AG09319 (cell line): ENCODE data around the gene OLFML2B.
"Not testable (repeated sequence)": the region's sequence is repeated elsewhere in the genome, so short reads cannot be mapped to it uniquely, and the experiment has no call there.

Experiments used
- DNase-seq: peaks from one replicate; pipeline ENCODE4 v3.0.0-alpha.2; 2010; ENCODE audit warnings: low read depth; ENCODE audit errors: extremely low read depth
- CTCF ChIP-seq: IDR thresholded peaks from 2 replicates; pipeline ENCODE4 v1.5.1; 2011; ENCODE audit warnings: low read depth, mild to moderate bottlenecking, inconsistent platforms, low read length, moderate library complexity

OLFML2B gene

DNA sequence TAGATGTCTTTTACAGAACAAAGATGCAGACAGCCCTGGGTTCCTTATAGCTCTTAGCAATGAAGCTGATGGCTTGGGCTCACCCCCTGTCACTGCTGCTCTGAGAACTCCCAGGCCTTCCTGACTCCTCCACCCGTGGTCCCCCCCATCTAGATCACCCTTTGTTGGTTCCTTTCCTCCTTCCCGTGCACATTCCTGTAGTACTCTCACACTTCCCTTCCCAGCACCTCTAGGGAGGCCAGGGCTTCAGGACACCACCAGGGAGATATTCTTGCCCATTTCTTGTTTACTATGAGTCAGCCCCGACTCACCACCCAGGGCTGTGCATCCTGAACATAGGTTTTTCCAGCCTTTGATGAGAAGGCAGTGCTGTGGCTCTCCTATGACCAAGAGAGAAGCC is 31.4 kb upstream of the OLFML2B start:
- DNase-seq = no peak
- no peak for TF ChIP-seq CTCF

DNA sequence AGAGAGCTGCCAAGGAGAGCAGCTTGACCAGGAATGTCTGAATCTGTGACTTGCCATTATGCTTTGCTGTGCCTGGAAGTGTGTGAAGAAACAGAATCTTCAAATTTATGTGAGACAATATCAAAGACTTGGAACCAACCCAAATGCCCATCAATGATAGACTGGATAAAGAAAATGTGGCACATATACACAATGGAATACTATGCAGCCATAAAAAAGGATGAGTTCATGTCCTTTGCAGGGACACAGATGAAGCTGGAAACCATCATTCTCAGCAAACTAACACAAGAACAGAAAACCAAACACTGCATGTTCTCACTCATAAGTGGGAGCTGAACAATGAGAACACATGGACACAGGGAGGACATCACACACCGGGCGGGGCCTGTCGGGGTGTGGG is 30.3 kb upstream of the OLFML2B start:
- DNase-seq = not testable (repeated sequence)

- TF ChIP-seq CTCF = no peak
- DNase-seq = no peak
Observed at GRCh38 chr1:162046921-162047320, 23.3 kb upstream of the OLFML2B start.

GRCh38 chr1:162042361-162042760 is 18.7 kb upstream of the OLFML2B start:
- DNase-seq = no peak
- TF ChIP-seq CTCF = no peak

GRCh38 chr1:162040657-162041056 is 17.0 kb upstream of the OLFML2B start:
- TF ChIP-seq CTCF = peak; percentile 59
- DNase-seq = no peak

- TF ChIP-seq CTCF = no peak
- DNase-seq = no peak
Observed at GRCh38 chr1:162040001-162040400, 16.3 kb upstream of the OLFML2B start.

DNA sequence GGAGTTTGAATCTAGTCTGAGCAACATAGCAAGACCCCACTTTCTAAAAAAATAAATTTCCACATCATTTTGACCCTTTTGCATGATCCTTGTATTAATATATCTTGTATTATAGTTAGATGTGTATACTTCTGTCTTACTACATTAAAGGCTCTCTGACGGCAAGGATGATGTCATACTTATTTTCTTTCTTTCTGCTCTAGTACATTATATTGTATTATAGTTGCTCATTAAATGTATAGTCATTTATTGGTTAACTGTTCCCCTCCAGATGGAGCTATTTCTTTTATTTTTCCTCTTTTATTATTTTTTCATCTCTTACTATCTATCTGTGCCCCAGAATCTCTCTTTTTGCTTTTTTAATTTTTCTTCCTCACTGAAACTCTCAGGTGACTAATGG is 15.0 kb upstream of the OLFML2B start:
- no peak for DNase-seq
- no peak for TF ChIP-seq CTCF

GRCh38 chr1:162036163-162036562 is 12.5 kb upstream of the OLFML2B start:
- no peak for DNase-seq

More at GRCh38 chr1:162036163-162036562, 12.5 kb upstream of the OLFML2B start:
- TF ChIP-seq CTCF = no peak
